HCT116 (cell line): Measurements from ENCODE around the gene FMNL1. TPM values are rescaled to one million over a fixed set of nuclear protein-coding genes. Genes with fewer than 3 reads are reported as not detected.

Source experiments
- ATAC-seq: fragments of 200-7000 bp; cut with Tn5 transposase; 2 replicates; pipeline ENCODE4 v1.9.1; 2020; ENCODE audit warnings: mild to moderate bottlenecking, moderate library complexity
- BruUV-seq: library from RNA; stranded (reverse); fragments of 400-500 nt; replicated peaks from 2 replicates; lab custom pipeline; 2021; lab: Mats Ljungman, UMichigan
- CTCF ChIA-PET: fragments of 300-600 bp; sonication (Branson Sonifier 250); formaldehyde crosslinking; loops from one replicate; lab custom pipeline; 2021; ENCODE audit warnings: antibody characterized with exemption; lab: Charles Lee
- POLR2A ChIA-PET: fragments of 300-600, 350-600 bp; sonication (Branson Sonifier 250); formaldehyde crosslinking; loops from one replicate; lab custom pipeline; 2021; ENCODE audit warnings: antibody characterized with exemption; lab: Charles Lee
- RAD21 ChIA-PET, 2 experiments: fragments of 300-600 bp; sonication (Branson Sonifier 250); formaldehyde crosslinking; loops; one replicate each; lab custom pipeline; 2023; ENCODE audit warnings: low total read pairs in 2 of 2; ENCODE audit not compliant: uncharacterized antibody in 2 of 2, unreplicated experiment in 2 of 2, low non-redundant PET in 1 of 2; lab: Charles Lee
- DNase-seq: peaks from one replicate; pipeline ENCODE4 v3.0.0-alpha.2; 2010; ENCODE audit warnings: low read depth, low spot score
- H2AFZ ChIP-seq: fragments of 200-600 bp; shearing (Covaris generic), sonication (generic); 2 replicates; pipeline ENCODE4 v1.6.1; 2017; ENCODE audit warnings: low read depth, mixed run types, mixed read lengths, antibody characterized with exemption, low read length; ENCODE audit not compliant: poor library complexity, severe bottlenecking
- H3K27ac ChIP-seq: 2 replicates; pipeline ENCODE4 v1.5.1; 2012; ENCODE audit warnings: low read depth, low read length
- H3K27me3 ChIP-seq: fragments of 200-600 bp; sonication (generic); 2 replicates; pipeline ENCODE4 v1.6.1; 2016; ENCODE audit warnings: mixed run types, low read length, mixed read lengths; ENCODE audit not compliant: insufficient read depth
- H3K36me3 ChIP-seq, 2 experiments: fragments of 200-500 bp in 1 of 2; fragments of 200-600 bp in 1 of 2; sonication (Bioruptor generic) in 1 of 2; sonication (generic) in 1 of 2; 2 replicates each; pipeline versions ENCODE4 v1.5.1 to v1.6.1; 2014 to 2016; ENCODE audit warnings: low read length in 2 of 2, inconsistent platforms in 1 of 2, mixed read lengths in 1 of 2, mixed run types in 1 of 2; ENCODE audit not compliant: insufficient read depth in 2 of 2, control insufficient read depth in 1 of 2
- H3K4me1 ChIP-seq, 2 experiments: fragments of 200-600 bp in 1 of 2; sonication (generic) in 1 of 2; 2 replicates each; pipeline versions ENCODE4 v1.5.1 to v1.6.1; 2012 to 2017; ENCODE audit warnings: low read length in 2 of 2, inconsistent platforms in 1 of 2, mild to moderate bottlenecking in 1 of 2, mixed read lengths in 1 of 2, mixed run types in 1 of 2, moderate library complexity in 1 of 2; ENCODE audit not compliant: insufficient read depth in 2 of 2, control insufficient read depth in 1 of 2
- H3K4me2 ChIP-seq: fragments of 200-600 bp; sonication (generic); 2 replicates; pipeline ENCODE4 v1.6.1; 2017; ENCODE audit warnings: mixed run types, low read length, mixed read lengths
- H3K4me3 ChIP-seq, 2 experiments: fragments of 200-600 bp in 1 of 2; sonication (generic) in 1 of 2; replicated peaks in 1 of 2; 2 replicates each; pipeline ENCODE4 v1.5.1; 2011 to 2016; ENCODE audit warnings: low read length in 2 of 2, control low read depth in 1 of 2, low read depth in 1 of 2, mild to moderate bottlenecking in 1 of 2, mixed read lengths in 1 of 2, mixed run types in 1 of 2
- H3K79me2 ChIP-seq: fragments of 200-600 bp; sonication (generic); 2 replicates; pipeline ENCODE4 v1.6.1; 2017; ENCODE audit warnings: mild to moderate bottlenecking, mixed run types, low read length, moderate library complexity, mixed read lengths; ENCODE audit not compliant: insufficient read depth
- H3K9ac ChIP-seq: fragments of 200-600 bp; sonication (generic); 2 replicates; pipeline ENCODE4 v1.6.1; 2016; ENCODE audit warnings: low read length, mixed read lengths
- H3K9me2 ChIP-seq: fragments of 200-600 bp; sonication (generic), shearing (Covaris generic); 2 replicates; pipeline ENCODE4 v1.6.1; 2017; ENCODE audit warnings: mixed run types, mild to moderate bottlenecking, moderate library complexity; ENCODE audit not compliant: insufficient read depth
- H3K9me3 ChIP-seq, 2 experiments: fragments of 200-500 bp in 1 of 2; fragments of 200-600 bp in 1 of 2; sonication (Bioruptor generic) in 1 of 2; sonication (generic) in 1 of 2; 2 replicates each; pipeline ENCODE4 v1.6.1; 2014 to 2017; ENCODE audit warnings: low read length in 2 of 2, mixed read lengths in 2 of 2, inconsistent platforms in 1 of 2, low read depth in 1 of 2, mild to moderate bottlenecking in 1 of 2, mixed run types in 1 of 2, moderate library complexity in 1 of 2; ENCODE audit not compliant: control insufficient read depth in 1 of 2, insufficient read depth in 1 of 2
- H4K20me1 ChIP-seq: fragments of 200-600 bp; sonication (generic), shearing (Covaris generic); 2 replicates; pipeline ENCODE4 v1.6.1; 2017; ENCODE audit warnings: mixed run types, mild to moderate bottlenecking, moderate library complexity; ENCODE audit not compliant: insufficient read depth
- CEBPB ChIP-seq: IDR thresholded peaks from 2 replicates; pipeline ENCODE4 v1.6.1; 2012; ENCODE audit warnings: low read depth
- ELF1 ChIP-seq: IDR thresholded peaks from 2 replicates; pipeline ENCODE4 v1.6.1; 2012; ENCODE audit warnings: low read depth, borderline replicate concordance
- POLR2A ChIP-seq: IDR thresholded peaks from 2 replicates; pipeline ENCODE4 v1.7.0; 2011; ENCODE audit warnings: borderline replicate concordance; ENCODE audit not compliant: insufficient read depth, insufficient read length; ENCODE audit errors: extremely low read depth
- POLR2AphosphoS5 ChIP-seq: IDR thresholded peaks from 2 replicates; pipeline ENCODE4 v1.6.1; 2011; ENCODE audit warnings: mild to moderate bottlenecking, low read depth, low read length, moderate library complexity
- ZNF274 ChIP-seq: fragments of 200-500 bp; sonication (Bioruptor generic); IDR thresholded peaks from 2 replicates; pipeline ENCODE4 v1.6.1; 2014; ENCODE audit warnings: mild to moderate bottlenecking, low read depth, low read length, inconsistent platforms
- intact Hi-C: fragments of 100-400 bp; cut with micrococcal nuclease; formaldehyde crosslinking; loops from 2 replicates; pipeline ENCODE4 v1.10.0; 2022
- total RNA-seq: library from RNA; stranded (reverse); gene quantifications from one replicate; pipeline ENCODE4 v1.2.1, GENCODE V29; 2021; ENCODE audit not compliant: unreplicated experiment
- TF ChIP-seq, protein P1 (sequence below), 3 experiments: fragments of 200-600 bp in 1 of 3; sonication (generic) in 1 of 3; IDR thresholded peaks in 2 of 3; conservative IDR thresholded peaks in 1 of 3; 2 replicates each; pipeline ENCODE4 v1.5.1; 2012 to 2017; ENCODE audit warnings: low read depth in 2 of 3, low read length in 2 of 3, antibody characterized with exemption in 1 of 3, borderline replicate concordance in 1 of 3, control low read depth in 1 of 3, mild to moderate bottlenecking in 1 of 3, mixed read lengths in 1 of 3, mixed run types in 1 of 3, moderate library complexity in 1 of 3; ENCODE audit not compliant: insufficient read depth in 1 of 3
- TF ChIP-seq, protein P2 (sequence below): IDR thresholded peaks from 2 replicates; pipeline ENCODE4 v1.6.1; 2012; ENCODE audit warnings: low read depth
- TF ChIP-seq, protein P3 (sequence below): IDR thresholded peaks from 2 replicates; pipeline ENCODE4 v1.6.1; 2012

Gene FMNL1
- total RNA-seq, 1 experiment from 2014 or later = 8.2 TPM

DNA sequence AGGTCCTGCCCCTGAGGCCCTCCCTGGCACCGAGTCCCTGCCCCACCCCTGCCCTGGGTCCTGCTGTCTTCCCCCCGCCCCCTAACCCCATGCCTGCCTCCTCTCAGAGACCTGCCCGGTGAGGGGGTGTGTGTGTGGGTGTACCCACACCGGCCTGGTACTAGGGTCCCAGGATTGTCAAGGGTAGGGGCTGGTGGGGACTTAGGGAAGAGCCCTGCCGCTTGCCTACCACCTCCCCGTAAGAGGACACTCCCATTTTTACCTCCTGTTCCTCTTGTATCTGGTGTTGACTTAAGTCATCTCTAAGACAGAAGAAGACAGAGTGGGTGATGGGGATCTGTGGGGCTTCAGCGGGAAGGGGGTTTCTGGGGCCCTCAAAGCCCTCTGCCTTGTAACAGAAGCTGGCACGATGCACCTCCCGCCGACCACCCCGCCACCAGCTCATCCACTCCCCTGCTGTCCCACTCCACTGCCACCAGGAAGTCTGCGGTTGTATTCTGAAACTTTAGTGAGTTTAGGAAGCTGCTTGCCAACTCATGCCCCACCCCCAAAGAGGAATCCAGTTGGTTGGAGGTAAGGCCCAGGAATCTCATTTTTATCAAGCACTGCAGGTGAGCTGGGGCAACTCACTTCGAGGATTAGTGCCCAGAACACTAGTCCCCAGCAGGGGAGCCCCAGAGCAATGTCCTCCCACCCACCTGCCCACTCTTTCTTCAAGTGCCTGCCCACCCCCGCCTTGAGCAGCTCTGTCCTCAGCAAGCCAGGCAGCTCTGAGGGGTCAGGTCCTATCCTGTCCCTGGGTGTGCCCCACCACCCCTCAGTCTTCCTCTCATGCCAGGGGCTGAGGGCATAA, 34.7 kb downstream of the FMNL1 start:
- H3K79me2 ChIP-seq = no peaks in the 10 kb centered on the region
- ChIA-PET POLR2A (no interaction called here), CTCF (interaction anchor here (1.0 to 1.7 kb wide), 2 partner anchors 37 to 121 kb away, joined by 3 to 8 read pairs; partner anchors contain the start of gene ACBD4), RAD21 (no interaction called here)
- H3K9ac ChIP-seq = no peak overlapping the region
- H3K27ac ChIP-seq = no peak overlapping the region
- no peaks in the 10 kb centered on the region for H3K9me2 ChIP-seq
- no peak overlapping the region for H3K4me2 ChIP-seq
- no peak overlapping the region for H2AFZ ChIP-seq
- ATAC-seq (peak; percentile 61), DNase-seq (no peak)
- H4K20me1 ChIP-seq = no peaks in the 10 kb centered on the region
- H3K4me3 ChIP-seq = no peak overlapping the region
- intact Hi-C loops = no loop called here
- no TSS peak for BruUV-seq
- TF ChIP-seq, protein P1, sequence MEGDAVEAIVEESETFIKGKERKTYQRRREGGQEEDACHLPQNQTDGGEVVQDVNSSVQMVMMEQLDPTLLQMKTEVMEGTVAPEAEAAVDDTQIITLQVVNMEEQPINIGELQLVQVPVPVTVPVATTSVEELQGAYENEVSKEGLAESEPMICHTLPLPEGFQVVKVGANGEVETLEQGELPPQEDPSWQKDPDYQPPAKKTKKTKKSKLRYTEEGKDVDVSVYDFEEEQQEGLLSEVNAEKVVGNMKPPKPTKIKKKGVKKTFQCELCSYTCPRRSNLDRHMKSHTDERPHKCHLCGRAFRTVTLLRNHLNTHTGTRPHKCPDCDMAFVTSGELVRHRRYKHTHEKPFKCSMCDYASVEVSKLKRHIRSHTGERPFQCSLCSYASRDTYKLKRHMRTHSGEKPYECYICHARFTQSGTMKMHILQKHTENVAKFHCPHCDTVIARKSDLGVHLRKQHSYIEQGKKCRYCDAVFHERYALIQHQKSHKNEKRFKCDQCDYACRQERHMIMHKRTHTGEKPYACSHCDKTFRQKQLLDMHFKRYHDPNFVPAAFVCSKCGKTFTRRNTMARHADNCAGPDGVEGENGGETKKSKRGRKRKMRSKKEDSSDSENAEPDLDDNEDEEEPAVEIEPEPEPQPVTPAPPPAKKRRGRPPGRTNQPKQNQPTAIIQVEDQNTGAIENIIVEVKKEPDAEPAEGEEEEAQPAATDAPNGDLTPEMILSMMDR (IDR thresholded peaks at IDR 0.05 in 2 of 3, conservative IDR thresholded peaks at IDR 0.05 in 1 of 3; ENCODE audit: borderline replicate concordance in 1 of 3, insufficient read depth in 1 of 3, low read depth in 2 of 3, low read length in 2 of 3) = peak in 2 of 3 experiments; percentile 35 to 38; a peak in 3 of 6 replicates
- TF ChIP-seq ELF1 = no peak
- H3K27me3 ChIP-seq = no peaks in the 10 kb centered on the region
- H3K4me1 ChIP-seq = peaks cover 0 to 6% of the 10 kb centered on the region in 2 experiments; a peak in 2 of 4 replicates
- H3K36me3 ChIP-seq = no peaks in the 10 kb centered on the region
- no peaks in the 10 kb centered on the region for H3K9me3 ChIP-seq

DNA sequence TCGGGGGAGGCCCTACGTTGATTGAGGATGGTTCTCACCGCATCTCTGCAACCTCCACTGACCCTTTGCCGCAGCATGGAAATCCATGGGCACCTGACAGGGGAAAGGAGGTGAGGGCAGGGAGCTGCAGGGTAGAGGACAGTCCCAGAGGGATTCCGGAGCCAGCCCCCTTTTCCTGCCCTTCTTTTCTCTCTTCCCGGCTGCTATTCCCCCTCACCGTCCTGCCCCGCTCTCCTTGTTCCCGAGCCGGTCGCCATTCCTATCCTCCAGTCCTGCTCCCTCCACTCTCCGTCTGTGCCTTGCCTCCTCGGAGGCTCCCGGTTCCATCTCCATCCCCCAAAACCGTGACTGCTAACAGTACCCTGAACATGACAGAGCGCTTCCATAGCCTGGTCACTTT, 35.4 kb downstream of the FMNL1 start:
- TF ChIP-seq, protein P2, sequence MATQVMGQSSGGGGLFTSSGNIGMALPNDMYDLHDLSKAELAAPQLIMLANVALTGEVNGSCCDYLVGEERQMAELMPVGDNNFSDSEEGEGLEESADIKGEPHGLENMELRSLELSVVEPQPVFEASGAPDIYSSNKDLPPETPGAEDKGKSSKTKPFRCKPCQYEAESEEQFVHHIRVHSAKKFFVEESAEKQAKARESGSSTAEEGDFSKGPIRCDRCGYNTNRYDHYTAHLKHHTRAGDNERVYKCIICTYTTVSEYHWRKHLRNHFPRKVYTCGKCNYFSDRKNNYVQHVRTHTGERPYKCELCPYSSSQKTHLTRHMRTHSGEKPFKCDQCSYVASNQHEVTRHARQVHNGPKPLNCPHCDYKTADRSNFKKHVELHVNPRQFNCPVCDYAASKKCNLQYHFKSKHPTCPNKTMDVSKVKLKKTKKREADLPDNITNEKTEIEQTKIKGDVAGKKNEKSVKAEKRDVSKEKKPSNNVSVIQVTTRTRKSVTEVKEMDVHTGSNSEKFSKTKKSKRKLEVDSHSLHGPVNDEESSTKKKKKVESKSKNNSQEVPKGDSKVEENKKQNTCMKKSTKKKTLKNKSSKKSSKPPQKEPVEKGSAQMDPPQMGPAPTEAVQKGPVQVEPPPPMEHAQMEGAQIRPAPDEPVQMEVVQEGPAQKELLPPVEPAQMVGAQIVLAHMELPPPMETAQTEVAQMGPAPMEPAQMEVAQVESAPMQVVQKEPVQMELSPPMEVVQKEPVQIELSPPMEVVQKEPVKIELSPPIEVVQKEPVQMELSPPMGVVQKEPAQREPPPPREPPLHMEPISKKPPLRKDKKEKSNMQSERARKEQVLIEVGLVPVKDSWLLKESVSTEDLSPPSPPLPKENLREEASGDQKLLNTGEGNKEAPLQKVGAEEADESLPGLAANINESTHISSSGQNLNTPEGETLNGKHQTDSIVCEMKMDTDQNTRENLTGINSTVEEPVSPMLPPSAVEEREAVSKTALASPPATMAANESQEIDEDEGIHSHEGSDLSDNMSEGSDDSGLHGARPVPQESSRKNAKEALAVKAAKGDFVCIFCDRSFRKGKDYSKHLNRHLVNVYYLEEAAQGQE = no peak
- TF ChIP-seq, protein P3, sequence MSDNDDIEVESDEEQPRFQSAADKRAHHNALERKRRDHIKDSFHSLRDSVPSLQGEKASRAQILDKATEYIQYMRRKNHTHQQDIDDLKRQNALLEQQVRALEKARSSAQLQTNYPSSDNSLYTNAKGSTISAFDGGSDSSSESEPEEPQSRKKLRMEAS = no peak
- TF ChIP-seq ZNF274 (no peak), POLR2AphosphoS5 (no peak), ELF1 (no peak), CEBPB (no peak), POLR2A (no peak)
- Histone ChIP-seq H3K9me2 (no peaks in the 10 kb centered on the region), H3K9me3 (no peaks in the 10 kb centered on the region), H3K27ac (no peak overlapping the region), H3K4me3 (no peak overlapping the region), H3K27me3 (no peaks in the 10 kb centered on the region), H3K79me2 (no peaks in the 10 kb centered on the region), H3K4me2 (no peak overlapping the region), H2AFZ (no peak overlapping the region), H3K36me3 (no peaks in the 10 kb centered on the region), H3K9ac (no peak overlapping the region), H4K20me1 (no peaks in the 10 kb centered on the region), H3K4me1 (peaks cover 0 to 6% of the 10 kb centered on the region in 2 experiments; a peak in 2 of 4 replicates)
- intact Hi-C loops = no loop called here
- ChIA-PET CTCF (interaction anchor here (1.0 to 1.7 kb wide), 2 partner anchors 38 to 122 kb away, joined by 3 to 8 read pairs; partner anchors contain the start of gene ACBD4), POLR2A (no interaction called here), RAD21 (no interaction called here)
- DNase-seq (no peak), ATAC-seq (no peak)
- no TSS peak for BruUV-seq
